Parathyroid adenoma (tissue), 2 donors: ENCODE measurements around the gene SRSF11.
"Not testable (repeated sequence)": the region's sequence is repeated elsewhere in the genome, so short reads cannot be mapped to it uniquely, and the experiment has no call there.

Experiments
- H2AFZ ChIP-seq: fragments of 300-600 bp; sonication (generic); one replicate; pipeline ENCODE4 v1.7.0; 2017; ENCODE audit warnings: antibody characterized with exemption, mild to moderate bottlenecking
- H3K27ac ChIP-seq: fragments of 300-600 bp; sonication (generic); one replicate; pipeline ENCODE4 v1.7.0; 2017
- H3K27me3 ChIP-seq: fragments of 300-600 bp; sonication (generic); one replicate; pipeline ENCODE4 v1.7.0; 2017; ENCODE audit warnings: low read length; ENCODE audit not compliant: control insufficient read depth, insufficient read depth
- H3K36me3 ChIP-seq: fragments of 300-600 bp; sonication (generic); one replicate; pipeline ENCODE4 v1.7.0; 2017; ENCODE audit warnings: low read length; ENCODE audit not compliant: control insufficient read depth, insufficient read depth
- H3K4me1 ChIP-seq: fragments of 300-600 bp; sonication (generic); one replicate; pipeline ENCODE4 v1.7.0; 2017; ENCODE audit warnings: control low read depth
- H3K4me2 ChIP-seq: fragments of 300-600 bp; sonication (generic); one replicate; pipeline ENCODE4 v1.7.0; 2017; ENCODE audit warnings: low read length
- H3K4me3 ChIP-seq: fragments of 300-600 bp; sonication (generic); one replicate; pipeline ENCODE4 v1.7.0; 2017; ENCODE audit warnings: low read depth, low read length
- H3K79me2 ChIP-seq: fragments of 300-600 bp; sonication (generic); one replicate; pipeline ENCODE4 v1.7.0; 2017; ENCODE audit warnings: control low read depth
- H3K9ac ChIP-seq: fragments of 300-600 bp; sonication (generic); one replicate; pipeline ENCODE4 v1.7.0; 2017; ENCODE audit warnings: mild to moderate bottlenecking
- H3K9me3 ChIP-seq: fragments of 300-600 bp; sonication (generic); one replicate; pipeline ENCODE4 v1.7.0; 2017; ENCODE audit warnings: low read length; ENCODE audit not compliant: control insufficient read depth
- TF ChIP-seq, protein P1 (sequence below): fragments of 300-600 bp; sonication (generic); IDR thresholded peaks from one replicate; pipeline ENCODE4 v1.7.0; 2017; ENCODE audit warnings: antibody characterized with exemption, mild to moderate bottlenecking
- donor health status: primary hyperparathyroidism.

SRSF11 gene, protein sequence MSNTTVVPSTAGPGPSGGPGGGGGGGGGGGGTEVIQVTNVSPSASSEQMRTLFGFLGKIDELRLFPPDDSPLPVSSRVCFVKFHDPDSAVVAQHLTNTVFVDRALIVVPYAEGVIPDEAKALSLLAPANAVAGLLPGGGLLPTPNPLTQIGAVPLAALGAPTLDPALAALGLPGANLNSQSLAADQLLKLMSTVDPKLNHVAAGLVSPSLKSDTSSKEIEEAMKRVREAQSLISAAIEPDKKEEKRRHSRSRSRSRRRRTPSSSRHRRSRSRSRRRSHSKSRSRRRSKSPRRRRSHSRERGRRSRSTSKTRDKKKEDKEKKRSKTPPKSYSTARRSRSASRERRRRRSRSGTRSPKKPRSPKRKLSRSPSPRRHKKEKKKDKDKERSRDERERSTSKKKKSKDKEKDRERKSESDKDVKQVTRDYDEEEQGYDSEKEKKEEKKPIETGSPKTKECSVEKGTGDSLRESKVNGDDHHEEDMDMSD

DNA sequence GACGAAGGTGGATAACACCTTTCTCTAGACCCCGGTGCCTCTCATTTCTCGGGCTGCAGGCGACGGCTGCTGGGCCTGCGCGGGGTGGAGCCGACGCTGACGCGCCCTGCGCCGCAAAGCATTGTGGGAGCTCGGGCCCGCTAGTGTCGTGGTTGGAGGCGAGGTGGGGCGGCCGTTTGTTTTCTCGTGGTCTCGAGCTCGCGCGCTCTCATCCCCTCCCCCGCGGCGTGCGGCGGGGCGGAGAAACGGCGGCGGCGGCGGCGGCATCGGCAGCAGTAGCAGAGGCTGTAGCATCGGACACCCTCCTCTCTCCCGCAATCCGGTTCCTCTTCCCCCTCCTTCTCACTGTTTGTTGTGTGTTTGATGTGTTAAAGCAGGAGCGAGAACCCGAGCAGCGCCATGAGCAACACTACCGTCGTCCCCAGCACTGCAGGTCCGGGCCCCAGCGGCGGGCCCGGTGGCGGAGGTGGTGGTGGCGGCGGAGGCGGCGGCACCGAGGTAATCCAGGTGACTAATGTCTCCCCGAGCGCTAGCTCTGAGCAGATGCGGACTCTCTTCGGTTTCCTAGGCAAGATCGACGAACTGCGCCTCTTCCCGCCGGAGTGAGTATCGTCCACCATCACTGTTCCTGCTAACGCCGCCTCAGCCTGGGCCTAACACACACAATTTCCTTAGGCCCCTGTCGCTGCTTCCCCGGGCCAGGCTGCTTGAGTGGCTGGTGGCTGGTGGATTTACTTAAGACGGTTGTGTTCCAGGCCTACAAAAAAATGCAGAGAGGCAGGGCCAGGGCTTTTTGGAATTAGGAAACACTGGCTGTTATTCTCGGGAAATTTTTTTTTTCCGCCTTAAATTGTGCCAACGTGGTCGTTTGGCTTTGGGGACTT, at the start of gene SRSF11:
Gene SRSF11, plus strand, starts transcription at position 143 of the 884 bp plus-strand sequence. Its CDS starts 257 bp downstream, at position 400.
- no peaks in the 10 kb centered on the region for H3K9me3 ChIP-seq
- TF ChIP-seq, protein P1, sequence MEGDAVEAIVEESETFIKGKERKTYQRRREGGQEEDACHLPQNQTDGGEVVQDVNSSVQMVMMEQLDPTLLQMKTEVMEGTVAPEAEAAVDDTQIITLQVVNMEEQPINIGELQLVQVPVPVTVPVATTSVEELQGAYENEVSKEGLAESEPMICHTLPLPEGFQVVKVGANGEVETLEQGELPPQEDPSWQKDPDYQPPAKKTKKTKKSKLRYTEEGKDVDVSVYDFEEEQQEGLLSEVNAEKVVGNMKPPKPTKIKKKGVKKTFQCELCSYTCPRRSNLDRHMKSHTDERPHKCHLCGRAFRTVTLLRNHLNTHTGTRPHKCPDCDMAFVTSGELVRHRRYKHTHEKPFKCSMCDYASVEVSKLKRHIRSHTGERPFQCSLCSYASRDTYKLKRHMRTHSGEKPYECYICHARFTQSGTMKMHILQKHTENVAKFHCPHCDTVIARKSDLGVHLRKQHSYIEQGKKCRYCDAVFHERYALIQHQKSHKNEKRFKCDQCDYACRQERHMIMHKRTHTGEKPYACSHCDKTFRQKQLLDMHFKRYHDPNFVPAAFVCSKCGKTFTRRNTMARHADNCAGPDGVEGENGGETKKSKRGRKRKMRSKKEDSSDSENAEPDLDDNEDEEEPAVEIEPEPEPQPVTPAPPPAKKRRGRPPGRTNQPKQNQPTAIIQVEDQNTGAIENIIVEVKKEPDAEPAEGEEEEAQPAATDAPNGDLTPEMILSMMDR = no peak

DNA sequence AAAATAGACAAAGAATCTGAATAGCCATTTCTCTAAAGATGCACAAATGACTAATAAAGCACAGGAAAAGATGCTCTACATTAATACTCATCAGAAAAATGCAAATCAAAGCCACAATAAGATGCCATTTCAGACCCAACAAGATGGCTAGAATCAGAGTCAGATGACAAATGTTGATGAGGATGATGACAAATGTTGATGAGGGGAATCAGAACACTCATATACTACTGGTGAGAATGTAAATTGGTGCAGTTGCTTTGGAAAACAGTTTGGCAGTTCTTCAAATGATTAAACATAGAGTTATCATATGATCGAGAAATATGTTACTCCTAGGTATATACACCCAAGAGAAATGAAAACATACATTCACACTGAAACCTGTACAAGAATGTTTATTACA, 49.7 kb upstream of the SRSF11 start:
- no peaks in the 10 kb centered on the region for H3K36me3 ChIP-seq

More for the DNA sequence above, at the start of gene SRSF11:
- Histone ChIP-seq H3K9ac (peak within 1 kb of the TSS; percentile 91), H3K4me1 (peaks cover 8% of the 10 kb centered on the region), H3K4me3 (peak within 1 kb of the TSS; percentile 88), H3K27me3 (no peaks in the 10 kb centered on the region), H3K4me2 (peak within 1 kb of the TSS; percentile 84), H3K36me3 (no peaks in the 10 kb centered on the region), H2AFZ (peak within 1 kb of the TSS; percentile 84), H3K79me2 (peaks cover 19% of the 10 kb centered on the region), H3K27ac (peak within 1 kb of the TSS; percentile 93)

DNA sequence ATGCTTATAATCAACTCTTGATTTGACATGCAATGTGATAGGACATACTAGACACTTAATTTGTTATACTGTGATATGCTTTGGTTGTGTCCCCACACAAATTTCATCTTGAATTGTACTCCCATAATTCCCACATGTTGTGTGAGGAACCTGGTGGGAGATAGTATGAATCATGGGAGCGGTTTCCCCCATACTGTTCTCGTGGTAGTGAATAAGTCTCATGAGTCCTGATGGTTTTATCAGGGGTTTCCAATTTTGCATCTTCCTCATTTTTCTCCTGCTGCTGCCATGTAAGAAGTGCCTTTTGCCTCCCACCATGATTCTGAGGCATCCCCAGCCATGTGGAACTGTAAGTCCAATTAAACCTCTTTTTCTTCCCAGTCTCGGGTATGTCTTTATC, 36.0 kb upstream of the SRSF11 start:
- not testable (repeated sequence) for H3K4me2 ChIP-seq, H3K27ac ChIP-seq, H3K79me2 ChIP-seq, H3K27me3 ChIP-seq, H3K4me3 ChIP-seq, H3K9me3 ChIP-seq, H3K9ac ChIP-seq, H3K36me3 ChIP-seq, H2AFZ ChIP-seq, H3K4me1 ChIP-seq

More for the DNA sequence above, 49.7 kb upstream of the SRSF11 start:
- Histone ChIP-seq H3K27ac (no peak overlapping the region), H3K4me1 (no peaks in the 10 kb centered on the region), H3K27me3 (no peaks in the 10 kb centered on the region), H3K79me2 (no peaks in the 10 kb centered on the region), H3K4me2 (no peak overlapping the region), H3K4me3 (no peak overlapping the region), H3K9ac (no peak overlapping the region), H3K9me3 (no peaks in the 10 kb centered on the region), H2AFZ (no peak overlapping the region)
- TF ChIP-seq, protein P1 = no peak

DNA sequence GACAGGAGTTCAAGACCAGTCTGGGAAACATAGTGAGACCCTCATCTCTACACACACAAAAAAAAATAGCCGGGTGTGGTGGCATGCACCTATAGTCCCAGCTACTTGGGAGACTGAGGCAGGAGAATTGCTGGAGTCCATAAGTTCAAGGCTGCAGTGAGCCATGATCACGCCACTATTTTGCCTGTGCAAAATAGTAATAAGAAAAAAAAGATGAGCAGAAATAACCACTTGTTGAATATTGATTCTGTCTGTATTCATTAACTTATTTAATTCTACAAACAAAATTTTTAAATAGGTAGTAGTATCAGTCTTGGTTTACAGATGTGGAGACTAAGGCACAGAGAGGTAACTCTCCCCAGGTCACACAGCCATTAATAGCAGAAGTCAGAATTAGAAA, 32.7 kb upstream of the SRSF11 start:
- Histone ChIP-seq H3K9me3 (no peaks in the 10 kb centered on the region), H3K36me3 (no peaks in the 10 kb centered on the region), H3K4me2 (no peak overlapping the region), H3K27me3 (no peaks in the 10 kb centered on the region), H3K27ac (no peak overlapping the region), H3K9ac (no peak overlapping the region), H3K79me2 (peaks cover 4% of the 10 kb centered on the region), H3K4me1 (no peaks in the 10 kb centered on the region), H2AFZ (no peak overlapping the region), H3K4me3 (no peak overlapping the region)
- TF ChIP-seq, protein P1 = no peak

DNA sequence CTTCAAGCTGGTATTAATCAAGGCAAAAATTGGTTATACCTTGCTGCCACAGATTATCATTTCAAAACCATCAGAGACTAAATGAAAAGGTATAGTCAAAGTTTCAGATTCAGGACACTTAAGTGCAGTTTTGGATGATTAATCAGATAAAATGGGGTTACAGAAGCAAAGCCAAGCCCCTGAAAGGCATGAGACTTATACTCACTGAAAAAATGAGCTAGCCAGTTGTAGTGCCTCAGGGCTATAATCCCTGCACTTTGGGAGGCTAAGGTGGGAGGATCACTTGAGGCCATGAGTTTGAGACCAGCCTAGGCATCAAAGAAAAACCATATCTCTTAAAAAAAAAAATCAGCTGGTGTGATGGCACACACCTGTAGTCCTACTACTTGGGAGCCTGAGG, 31.0 kb upstream of the SRSF11 start:
- no peaks in the 10 kb centered on the region for H3K9me3 ChIP-seq
- no peak overlapping the region for H2AFZ ChIP-seq
- no peak overlapping the region for H3K9ac ChIP-seq
- no peaks in the 10 kb centered on the region for H3K36me3 ChIP-seq
- H3K4me1 ChIP-seq = no peaks in the 10 kb centered on the region
- H3K4me2 ChIP-seq = no peak overlapping the region
- H3K27me3 ChIP-seq = no peaks in the 10 kb centered on the region
- H3K4me3 ChIP-seq = no peak overlapping the region
- H3K79me2 ChIP-seq = peaks cover 4% of the 10 kb centered on the region
- TF ChIP-seq, protein P1 = no peak
- no peak overlapping the region for H3K27ac ChIP-seq

DNA sequence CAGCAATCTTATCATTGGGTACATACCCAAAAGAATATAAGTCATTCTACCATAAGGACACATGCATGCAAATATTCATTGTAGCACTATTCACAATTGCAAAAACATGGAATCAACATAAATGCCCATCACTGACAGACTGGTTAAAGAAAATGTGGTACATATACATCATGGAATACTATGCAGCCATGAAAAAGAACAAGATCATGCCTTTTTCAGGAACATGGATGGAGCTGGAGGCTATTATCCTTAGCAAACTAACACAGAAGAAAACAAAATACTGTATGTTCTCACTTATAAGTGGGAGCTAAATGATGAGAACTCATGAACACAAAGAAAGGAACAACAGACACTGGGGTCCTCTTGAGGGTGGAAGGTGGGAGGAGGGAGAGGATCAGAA, 28.7 kb upstream of the SRSF11 start:
- H3K36me3 ChIP-seq, H3K9ac ChIP-seq, H3K9me3 ChIP-seq, H3K79me2 ChIP-seq, H3K4me2 ChIP-seq, H2AFZ ChIP-seq, H3K27ac ChIP-seq, H3K4me1 ChIP-seq, H3K4me3 ChIP-seq, H3K27me3 ChIP-seq: not testable (repeated sequence)
